SW480 (cell line): ENCODE measurements around the gene SEL1L3.

Source experiments
- DNase-seq: peaks from one replicate; pipeline ENCODE4 v3.0.0-alpha.2; 2016; ENCODE audit warnings: low spot score

The SEL1L3 gene

GRCh38 chr4:25847329-25847728 lies 15.5 kb downstream of the SEL1L3 start:
- no peak for DNase-seq

GRCh38 chr4:25845841-25846653 lies 16.7 kb downstream of the SEL1L3 start:
- no peak for DNase-seq

- DNase-seq, result no peak
Measured at GRCh38 chr4:25844961-25845712, 17.7 kb downstream of the SEL1L3 start.

GRCh38 chr4:25843340-25844097 lies 19.3 kb downstream of the SEL1L3 start:
- no peak for DNase-seq

GRCh38 chr4:25842229-25842845 lies 20.5 kb downstream of the SEL1L3 start:
- DNase-seq, result no peak

- no peak for DNase-seq
Measured at GRCh38 chr4:25839687-25840086, 23.1 kb downstream of the SEL1L3 start.

GRCh38 chr4:25839233-25839632 lies 23.6 kb downstream of the SEL1L3 start:
- no peak for DNase-seq

GRCh38 chr4:25838526-25838925 lies 24.3 kb downstream of the SEL1L3 start:
- DNase-seq, result no peak

GRCh38 chr4:25837107-25837506 lies 25.7 kb downstream of the SEL1L3 start:
- DNase-seq, result no peak

GRCh38 chr4:25835384-25835783 lies 27.4 kb downstream of the SEL1L3 start:
- DNase-seq, result no peak

GRCh38 chr4:25834411-25835107 lies 28.2 kb downstream of the SEL1L3 start:
- no peak for DNase-seq

GRCh38 chr4:25830548-25830947 lies 32.2 kb downstream of the SEL1L3 start:
- DNase-seq, result no peak

- no peak for DNase-seq
Measured at GRCh38 chr4:25827897-25828296, 34.9 kb downstream of the SEL1L3 start.

- DNase-seq, result no peak
Measured at GRCh38 chr4:25827373-25827772, 35.4 kb downstream of the SEL1L3 start.

GRCh38 chr4:25826074-25826752 lies 36.6 kb downstream of the SEL1L3 start:
- DNase-seq, result no peak

GRCh38 chr4:25823632-25824031 lies 39.2 kb downstream of the SEL1L3 start:
- DNase-seq, result no peak

- no peak for DNase-seq
Measured at GRCh38 chr4:25821899-25822298, 40.9 kb downstream of the SEL1L3 start.

- DNase-seq, result no peak
Measured at GRCh38 chr4:25821267-25821666, 41.5 kb downstream of the SEL1L3 start.

- no peak for DNase-seq
Measured at GRCh38 chr4:25818876-25819275, 43.9 kb downstream of the SEL1L3 start.

GRCh38 chr4:25818371-25818871 lies 44.4 kb downstream of the SEL1L3 start:
- DNase-seq, result no peak
